ENCODE results near the gene ADAP1.

The ADAP1 gene

DNA sequence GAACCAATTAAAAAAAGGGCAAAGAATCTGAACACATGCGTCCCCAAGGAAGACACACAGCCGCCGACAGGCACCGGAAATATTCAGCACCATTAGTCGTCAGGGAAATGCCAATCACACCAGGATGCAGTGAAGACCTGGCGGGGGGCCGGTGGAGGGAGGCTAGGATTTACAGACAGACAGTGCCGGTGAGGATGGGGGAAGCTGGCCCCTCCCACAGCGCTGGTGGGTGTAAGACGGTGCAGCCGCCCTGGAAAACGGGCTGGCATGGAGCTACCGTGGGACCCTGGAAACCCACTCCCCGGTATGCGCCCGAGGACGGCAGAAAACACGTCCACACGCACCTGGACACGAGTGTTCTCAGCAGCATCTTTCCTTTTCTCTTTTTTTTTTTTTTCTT, 4.8 kb upstream of the ADAP1 start:
- TF ChIP-seq GATA3 (IDR thresholded peaks at IDR 0.05; ENCODE audit: low read depth, low read length) (no peak), GATA2 (IDR thresholded peaks at IDR 0.05; ENCODE audit: low read depth, low read length) (no peak)

DNA sequence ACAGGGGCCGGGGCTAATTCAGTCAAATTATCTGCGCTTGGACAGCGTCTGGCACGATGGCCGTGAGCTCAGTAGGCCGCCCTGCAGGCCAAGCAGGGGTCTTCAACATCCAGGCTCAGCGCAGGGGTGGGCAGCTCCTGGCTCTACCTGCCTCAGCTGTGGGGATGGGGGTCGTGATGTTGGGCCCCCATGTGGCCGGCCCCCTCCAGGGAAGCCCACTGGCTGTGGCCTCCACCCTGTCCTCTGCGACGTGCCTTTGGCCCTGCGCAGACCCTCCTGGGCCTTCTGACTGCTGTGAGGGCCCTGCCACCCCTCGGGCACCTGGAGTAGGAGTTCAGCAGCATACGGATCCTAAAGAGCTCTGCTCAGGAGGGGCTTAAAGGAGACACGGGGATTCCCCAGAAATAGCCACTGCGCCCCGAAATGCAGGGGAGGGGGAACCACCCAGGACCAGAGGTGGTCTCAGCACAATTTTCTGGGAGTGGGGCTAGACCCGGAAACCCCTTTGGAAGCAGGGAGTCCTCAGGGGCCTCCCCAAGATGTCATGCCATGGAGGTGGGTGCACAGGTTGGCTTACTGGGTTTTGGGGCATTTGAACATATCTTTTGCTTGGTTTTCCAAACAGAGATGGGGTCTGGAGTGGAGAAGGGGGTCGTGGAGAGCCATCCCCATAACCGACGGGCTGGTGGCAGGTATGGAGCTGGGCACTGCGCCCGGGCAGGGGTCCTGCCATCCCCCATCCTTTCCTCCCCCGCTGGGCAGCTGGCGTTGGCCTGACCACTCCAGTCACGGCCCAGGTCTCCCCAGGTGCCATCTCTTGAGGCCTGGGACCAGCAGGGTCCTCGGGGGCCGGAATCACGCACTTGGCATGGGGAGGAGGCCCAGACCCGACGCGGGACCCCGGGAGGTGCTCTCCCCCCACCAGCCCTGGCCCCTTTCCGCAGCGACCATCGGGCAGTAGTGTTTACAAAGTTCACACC, 4.0 kb upstream of the ADAP1 start:
- TF ChIP-seq GATA2 (IDR thresholded peaks at IDR 0.05; ENCODE audit: low read depth, low read length) (no peak), GATA3 (IDR thresholded peaks at IDR 0.05; ENCODE audit: low read depth, low read length) (no peak)

GRCh38 chr7:957418-958220, 3.1 kb upstream of the ADAP1 start:
- TF ChIP-seq GATA3 (IDR thresholded peaks at IDR 0.05; ENCODE audit: low read depth, low read length): no peak
- no peak for TF ChIP-seq GATA2 (IDR thresholded peaks at IDR 0.05; ENCODE audit: low read depth, low read length)

GRCh38 chr7:956031-956430, 1.6 kb upstream of the ADAP1 start:
- TF ChIP-seq GATA2 (IDR thresholded peaks at IDR 0.05; ENCODE audit: low read depth, low read length): no peak
- TF ChIP-seq GATA3 (IDR thresholded peaks at IDR 0.05; ENCODE audit: low read depth, low read length): no peak

DNA sequence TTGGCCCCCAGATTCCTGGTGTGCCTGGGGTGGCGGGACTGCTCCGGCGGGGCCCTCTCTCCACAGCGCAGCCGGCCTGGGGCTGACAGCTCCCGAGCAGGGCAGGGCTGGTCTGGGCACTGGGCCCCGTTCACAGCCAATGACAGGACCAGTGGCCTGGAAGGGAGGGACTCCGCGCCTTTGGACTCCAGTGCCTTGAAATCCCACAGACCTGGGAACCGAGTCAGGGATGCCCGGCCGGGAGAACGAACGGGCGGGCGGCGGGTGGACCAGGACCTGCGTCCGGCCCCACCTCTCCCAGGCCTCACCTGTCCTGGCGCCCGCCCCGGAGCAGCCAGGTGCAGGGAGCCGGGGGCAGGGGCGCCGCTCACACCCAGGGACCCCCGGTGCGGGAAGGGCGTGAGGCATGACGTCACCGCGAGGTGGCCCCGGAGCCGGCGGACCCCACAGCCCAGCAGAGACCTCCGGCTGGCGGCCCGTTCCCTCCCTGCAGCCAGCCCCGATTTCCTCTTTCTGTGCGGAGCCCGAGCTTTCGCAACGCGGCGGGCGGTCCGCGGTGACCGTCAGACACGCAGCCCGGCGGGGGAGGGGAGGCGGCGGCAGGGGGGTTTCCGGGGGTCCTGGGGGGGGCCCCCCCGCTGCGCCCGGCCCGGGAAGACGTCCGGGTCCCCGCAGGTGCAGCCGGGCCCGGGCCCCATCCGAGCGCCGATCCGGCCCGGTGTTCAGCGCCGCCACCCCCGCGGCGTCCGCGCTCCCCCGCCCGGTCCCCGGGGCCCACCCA, 743 bp downstream of the ADAP1 start:
- TF ChIP-seq GATA3 (IDR thresholded peaks at IDR 0.05; ENCODE audit: low read depth, low read length) (no peak), GATA2 (IDR thresholded peaks at IDR 0.05; ENCODE audit: low read depth, low read length) (no peak)

- no peak for TF ChIP-seq GATA3 (IDR thresholded peaks at IDR 0.05; ENCODE audit: low read depth, low read length)
- no peak for TF ChIP-seq GATA2 (IDR thresholded peaks at IDR 0.05; ENCODE audit: low read depth, low read length)
These were observed 1.7 kb downstream of the ADAP1 start for GRCh38 chr7:952548-953441.

GRCh38 chr7:951881-952547, 2.5 kb downstream of the ADAP1 start:
- TF ChIP-seq GATA3 (IDR thresholded peaks at IDR 0.05; ENCODE audit: low read depth, low read length): no peak
- TF ChIP-seq GATA2 (IDR thresholded peaks at IDR 0.05; ENCODE audit: low read depth, low read length): no peak

GRCh38 chr7:949021-949934, 5.2 kb downstream of the ADAP1 start:
- no peak for TF ChIP-seq GATA2 (IDR thresholded peaks at IDR 0.05; ENCODE audit: low read depth, low read length)
- TF ChIP-seq GATA3 (IDR thresholded peaks at IDR 0.05; ENCODE audit: low read depth, low read length): no peak

- no peak for TF ChIP-seq GATA3 (IDR thresholded peaks at IDR 0.05; ENCODE audit: low read depth, low read length)
- TF ChIP-seq GATA2 (IDR thresholded peaks at IDR 0.05; ENCODE audit: low read depth, low read length): no peak
These were observed 6.9 kb downstream of the ADAP1 start for GRCh38 chr7:947391-948210.

- TF ChIP-seq GATA3 (IDR thresholded peaks at IDR 0.05; ENCODE audit: low read depth, low read length): no peak
- no peak for TF ChIP-seq GATA2 (IDR thresholded peaks at IDR 0.05; ENCODE audit: low read depth, low read length)
These were observed 8.1 kb downstream of the ADAP1 start for GRCh38 chr7:946256-946996.

Data from SH-SY5Y (cell line).